K562 (cell line): ENCODE measurements around the gene KCNK4. TPM values are rescaled to one million over a fixed set of nuclear protein-coding genes. Genes with fewer than 3 reads are reported as not detected.

Experiments
- ARID1B ChIP-seq: fragments of 450-650 bp; IDR thresholded peaks from 2 replicates; pipeline ENCODE4 v1.6.1; 2016; ENCODE audit warnings: antibody characterized with exemption, mild to moderate bottlenecking, inconsistent platforms
- CC2D1A ChIP-seq: fragments of 450-650 bp; IDR thresholded peaks from 2 replicates; pipeline ENCODE4 v1.6.1; 2017; ENCODE audit warnings: mild to moderate bottlenecking
- ESRRA ChIP-seq: fragments of 450-650 bp; IDR thresholded peaks from 2 replicates; pipeline ENCODE4 v1.6.1; 2014; ENCODE audit warnings: low read depth, mild to moderate bottlenecking, moderate library complexity, borderline replicate concordance
- ETV5 ChIP-seq: sonication (generic); formaldehyde crosslinking; IDR thresholded peaks from 2 replicates; pipeline ENCODE4 v1.4.0; 2020; ENCODE audit warnings: low read depth, mild to moderate bottlenecking, missing genetic modification reagents
- FOXK1 ChIP-seq: sonication (generic); formaldehyde crosslinking; IDR thresholded peaks from 2 replicates; pipeline ENCODE4 v1.8.0; 2022; ENCODE audit warnings: missing genetic modification reagents, mild to moderate bottlenecking, borderline replicate concordance
- GTF2E2 ChIP-seq: fragments of 200-800 bp; sonication (Bioruptor generic); IDR thresholded peaks from 2 replicates; pipeline ENCODE4 v1.6.1; 2016; ENCODE audit warnings: missing genetic modification characterization, missing compliant biosample characterization
- KDM1A ChIP-seq, 2 experiments: fragments of 450-650 bp; IDR thresholded peaks; 2 replicates each; pipeline ENCODE4 v1.6.1; 2016; ENCODE audit warnings: mild to moderate bottlenecking in 2 of 2
- LARP7 ChIP-seq: fragments of 450-650 bp; IDR thresholded peaks from 2 replicates; pipeline ENCODE4 v1.6.1; 2016
- MIER1 ChIP-seq: fragments of 450-650 bp; IDR thresholded peaks from 2 replicates; pipeline ENCODE4 v1.6.1; 2016; ENCODE audit warnings: antibody characterized with exemption, mild to moderate bottlenecking, low read depth
- NR2F6 ChIP-seq: fragments of 450-650 bp; formaldehyde crosslinking; IDR thresholded peaks from 2 replicates; pipeline ENCODE4 v1.4.0; 2020; ENCODE audit warnings: mild to moderate bottlenecking
- PHB ChIP-seq: fragments of 250-450 bp; sonication (Bioruptor Pico); IDR thresholded peaks from 2 replicates; pipeline ENCODE4 v1.5.0; 2021
- RBM25 ChIP-seq: fragments of 200-400 bp; formaldehyde crosslinking; IDR thresholded peaks from 2 replicates; pipeline ENCODE4 v1.6.1; 2018; ENCODE audit warnings: low read length, low read depth, moderate library complexity; ENCODE audit not compliant: severe bottlenecking
- THRAP3 ChIP-seq: fragments of 450-650 bp; IDR thresholded peaks from 2 replicates; pipeline ENCODE4 v1.6.1; 2016; ENCODE audit warnings: mild to moderate bottlenecking, inconsistent platforms, borderline replicate concordance
- XRCC4 ChIP-seq: IDR thresholded peaks from one replicate; pipeline ENCODE4 v1.6.1; 2011; ENCODE audit not compliant: insufficient read depth, insufficient read length; ENCODE audit errors: extremely low read depth
- ZSCAN32 ChIP-seq: fragments of 450-650 bp; formaldehyde crosslinking; IDR thresholded peaks from 2 replicates; pipeline ENCODE4 v1.4.0; 2020; ENCODE audit warnings: mild to moderate bottlenecking, moderate library complexity
- polyA plus RNA-seq, 8 experiments: library from polyadenylated mRNA; depleted of rRNA in 4 of 8; stranded (reverse) in 5 of 8; unstranded in 3 of 8; fragments of >200 nt; fragmentation: Nextera tagmentation in 2 of 8; fragmentation: Illumina TruSeq in 1 of 8; extraction: Ambion mirVana in 2 of 8; extraction: Trizol in 1 of 8; gene quantifications; 2 replicates each; pipeline versions ENCODE4 v1.2.1 to v1.2.3, GENCODE V29; 2011 to 2014; ENCODE audit warnings: inconsistent platforms in 1 of 8, missing spikeins in 1 of 8
- total RNA-seq, 7 experiments: library from RNA; depleted of rRNA in 6 of 7; stranded (reverse); fragments of >200 nt in 6 of 7; fragmentation: Illumina TruSeq in 2 of 7; extraction: Trizol in 2 of 7; gene quantifications; 2 replicates each; pipeline versions ENCODE4 v1.2.1 to v1.2.3, GENCODE V29; 2011 to 2021; ENCODE audit warnings: low replicate concordance in 1 of 7
- TF ChIP-seq, protein P1 (sequence below), 2 experiments: fragments of 450-650 bp in 1 of 2; sonication (generic) in 1 of 2; formaldehyde crosslinking in 1 of 2; IDR thresholded peaks in 1 of 2; conservative IDR thresholded peaks in 1 of 2; 2 replicates each; pipeline versions ENCODE4 v1.6.1 to v1.8.1; 2016 to 2023; ENCODE audit warnings: mild to moderate bottlenecking in 2 of 2, moderate library complexity in 2 of 2, inconsistent platforms in 1 of 2, missing genetic modification reagents in 1 of 2
- TF ChIP-seq, protein P2 (sequence below): sonication (generic); formaldehyde crosslinking; IDR thresholded peaks from 2 replicates; pipeline ENCODE4 v1.8.1; 2023; ENCODE audit warnings: mild to moderate bottlenecking, missing genetic modification reagents
- TF ChIP-seq, protein P3 (sequence below), 2 experiments: fragments of 150-350 bp in 1 of 2; IDR thresholded peaks; 2 replicates each; pipeline ENCODE4 v1.6.1; 2012 to 2016; ENCODE audit warnings: low read depth in 2 of 2, low read length in 2 of 2, mild to moderate bottlenecking in 1 of 2, moderate library complexity in 1 of 2
- TF ChIP-seq, protein P4 (sequence below): fragments of 450-650 bp; formaldehyde crosslinking; IDR thresholded peaks from 2 replicates; pipeline ENCODE4 v1.4.0; 2022; ENCODE audit warnings: missing genetic modification characterization

The KCNK4 gene
- total and polyA plus RNA-seq, 9 of the 15 experiments (the other 6 are each of a cell fraction or from before 2014, with no cell fraction given) = not detected

DNA sequence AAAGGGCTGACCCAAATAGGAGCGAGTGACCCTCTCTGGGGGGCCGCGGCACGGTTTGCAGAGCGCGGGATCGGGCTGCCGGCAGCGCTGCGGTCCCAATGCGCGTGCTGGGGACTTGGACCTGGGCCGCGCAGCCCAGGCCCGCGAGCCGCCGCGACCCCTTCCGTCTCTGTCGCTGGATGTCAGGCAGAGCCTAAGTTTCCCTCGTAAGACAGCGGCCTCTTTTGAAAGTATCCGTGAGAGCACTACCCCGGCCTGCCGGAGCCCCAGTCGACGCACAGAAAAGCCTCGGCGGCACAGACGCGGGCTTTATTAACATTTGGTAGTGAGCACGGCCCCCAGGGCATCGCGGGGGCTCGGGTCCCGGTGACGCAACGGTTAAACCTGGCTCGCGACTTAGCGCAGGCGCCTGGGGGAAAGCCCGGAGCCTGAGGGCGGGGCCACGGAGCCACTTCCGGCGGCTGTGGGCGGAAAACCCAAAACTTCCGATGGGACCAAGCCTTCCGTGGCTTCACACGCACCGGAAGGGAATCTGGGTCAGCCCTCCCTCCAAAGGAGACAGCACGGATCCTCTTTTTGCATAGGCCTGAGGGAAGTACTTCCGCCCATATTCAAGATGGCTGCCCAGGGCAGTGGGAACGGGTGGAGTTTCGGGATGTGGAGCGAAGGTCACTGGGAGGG, 21.4 kb upstream of the KCNK4 start (continued):
- TF ChIP-seq, protein P1, sequence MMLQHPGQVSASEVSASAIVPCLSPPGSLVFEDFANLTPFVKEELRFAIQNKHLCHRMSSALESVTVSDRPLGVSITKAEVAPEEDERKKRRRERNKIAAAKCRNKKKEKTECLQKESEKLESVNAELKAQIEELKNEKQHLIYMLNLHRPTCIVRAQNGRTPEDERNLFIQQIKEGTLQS (IDR thresholded peaks at IDR 0.05) = peak; percentile 99
- TF ChIP-seq, protein P1 (CRISPR knock-in tag; conservative IDR thresholded peaks at IDR 0.05) = peak; percentile 97
- TF ChIP-seq RBM25 (no peak), GTF2E2 (tag) (peak; percentile 90; the same call in 1 of the 2 replicates), MIER1 (no peak), THRAP3 (no peak), LARP7 (no peak), ZSCAN32 (CRISPR knock-in tag) (peak; percentile 45), FOXK1 (CRISPR knock-in tag) (no peak; the same call in 1 of the 2 replicates), CC2D1A (no peak), ARID1B (no peak), XRCC4 (no peak), ETV5 (CRISPR knock-in tag) (peak; percentile 93), NR2F6 (CRISPR knock-in tag) (peak; percentile 69; the same call in 1 of the 2 replicates), KDM1A (IDR thresholded peaks at IDR 0.05) (no peak), ESRRA (peak; percentile 97), PHB (CRISPR knock-in tag) (peak; percentile 78)
- TF ChIP-seq, protein P2, sequence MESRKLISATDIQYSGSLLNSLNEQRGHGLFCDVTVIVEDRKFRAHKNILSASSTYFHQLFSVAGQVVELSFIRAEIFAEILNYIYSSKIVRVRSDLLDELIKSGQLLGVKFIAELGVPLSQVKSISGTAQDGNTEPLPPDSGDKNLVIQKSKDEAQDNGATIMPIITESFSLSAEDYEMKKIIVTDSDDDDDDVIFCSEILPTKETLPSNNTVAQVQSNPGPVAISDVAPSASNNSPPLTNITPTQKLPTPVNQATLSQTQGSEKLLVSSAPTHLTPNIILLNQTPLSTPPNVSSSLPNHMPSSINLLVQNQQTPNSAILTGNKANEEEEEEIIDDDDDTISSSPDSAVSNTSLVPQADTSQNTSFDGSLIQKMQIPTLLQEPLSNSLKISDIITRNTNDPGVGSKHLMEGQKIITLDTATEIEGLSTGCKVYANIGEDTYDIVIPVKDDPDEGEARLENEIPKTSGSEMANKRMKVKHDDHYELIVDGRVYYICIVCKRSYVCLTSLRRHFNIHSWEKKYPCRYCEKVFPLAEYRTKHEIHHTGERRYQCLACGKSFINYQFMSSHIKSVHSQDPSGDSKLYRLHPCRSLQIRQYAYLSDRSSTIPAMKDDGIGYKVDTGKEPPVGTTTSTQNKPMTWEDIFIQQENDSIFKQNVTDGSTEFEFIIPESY (CRISPR knock-in tag) = no peak
- TF ChIP-seq, protein P3, sequence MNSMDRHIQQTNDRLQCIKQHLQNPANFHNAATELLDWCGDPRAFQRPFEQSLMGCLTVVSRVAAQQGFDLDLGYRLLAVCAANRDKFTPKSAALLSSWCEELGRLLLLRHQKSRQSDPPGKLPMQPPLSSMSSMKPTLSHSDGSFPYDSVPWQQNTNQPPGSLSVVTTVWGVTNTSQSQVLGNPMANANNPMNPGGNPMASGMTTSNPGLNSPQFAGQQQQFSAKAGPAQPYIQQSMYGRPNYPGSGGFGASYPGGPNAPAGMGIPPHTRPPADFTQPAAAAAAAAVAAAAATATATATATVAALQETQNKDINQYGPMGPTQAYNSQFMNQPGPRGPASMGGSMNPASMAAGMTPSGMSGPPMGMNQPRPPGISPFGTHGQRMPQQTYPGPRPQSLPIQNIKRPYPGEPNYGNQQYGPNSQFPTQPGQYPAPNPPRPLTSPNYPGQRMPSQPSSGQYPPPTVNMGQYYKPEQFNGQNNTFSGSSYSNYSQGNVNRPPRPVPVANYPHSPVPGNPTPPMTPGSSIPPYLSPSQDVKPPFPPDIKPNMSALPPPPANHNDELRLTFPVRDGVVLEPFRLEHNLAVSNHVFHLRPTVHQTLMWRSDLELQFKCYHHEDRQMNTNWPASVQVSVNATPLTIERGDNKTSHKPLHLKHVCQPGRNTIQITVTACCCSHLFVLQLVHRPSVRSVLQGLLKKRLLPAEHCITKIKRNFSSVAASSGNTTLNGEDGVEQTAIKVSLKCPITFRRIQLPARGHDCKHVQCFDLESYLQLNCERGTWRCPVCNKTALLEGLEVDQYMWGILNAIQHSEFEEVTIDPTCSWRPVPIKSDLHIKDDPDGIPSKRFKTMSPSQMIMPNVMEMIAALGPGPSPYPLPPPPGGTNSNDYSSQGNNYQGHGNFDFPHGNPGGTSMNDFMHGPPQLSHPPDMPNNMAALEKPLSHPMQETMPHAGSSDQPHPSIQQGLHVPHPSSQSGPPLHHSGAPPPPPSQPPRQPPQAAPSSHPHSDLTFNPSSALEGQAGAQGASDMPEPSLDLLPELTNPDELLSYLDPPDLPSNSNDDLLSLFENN (IDR thresholded peaks at IDR 0.05; ENCODE audit: low read depth in 2 of 2, low read length in 2 of 2) = no peak
- TF ChIP-seq, protein P4, sequence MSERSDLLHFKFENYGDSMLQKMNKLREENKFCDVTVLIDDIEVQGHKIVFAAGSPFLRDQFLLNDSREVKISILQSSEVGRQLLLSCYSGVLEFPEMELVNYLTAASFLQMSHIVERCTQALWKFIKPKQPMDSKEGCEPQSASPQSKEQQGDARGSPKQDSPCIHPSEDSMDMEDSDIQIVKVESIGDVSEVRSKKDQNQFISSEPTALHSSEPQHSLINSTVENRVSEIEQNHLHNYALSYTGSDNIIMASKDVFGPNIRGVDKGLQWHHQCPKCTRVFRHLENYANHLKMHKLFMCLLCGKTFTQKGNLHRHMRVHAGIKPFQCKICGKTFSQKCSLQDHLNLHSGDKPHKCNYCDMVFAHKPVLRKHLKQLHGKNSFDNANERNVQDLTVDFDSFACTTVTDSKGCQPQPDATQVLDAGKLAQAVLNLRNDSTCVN (CRISPR knock-in tag) = 0 out of 2 replicates have a peak, but pooled peaks have one; percentile 3
